Activated naive CD4-positive, alpha-beta T cell treated with anti-CD3 and anti-CD28 coated beads for 36 hours (primary cell): Measurements from ENCODE around the gene SET. TPM values are rescaled to one million over a fixed set of nuclear protein-coding genes. Genes with fewer than 3 reads are reported as not detected.

Experiments
- CTCF ChIA-PET: fragments of 350-600 bp; sonication (Branson Sonifier 250); formaldehyde crosslinking; loops from one replicate; lab custom pipeline; 2021; ENCODE audit warnings: antibody characterized with exemption; lab: Charles Lee
- DNase-seq: peaks from one replicate; pipeline ENCODE4 v3.0.0-alpha.2; 2020
- H3K27ac Mint-ChIP-seq: one replicate; pipeline ENCODE4 v1.8.0; 2021; ENCODE audit warnings: mild to moderate bottlenecking, mixed read lengths
- H3K27me3 Mint-ChIP-seq: one replicate; pipeline ENCODE4 v1.8.0; 2021; ENCODE audit warnings: low read depth, mixed read lengths
- H3K36me3 Mint-ChIP-seq: one replicate; pipeline ENCODE4 v1.8.0; 2021; ENCODE audit warnings: low read depth, mixed read lengths
- H3K4me1 Mint-ChIP-seq: one replicate; pipeline ENCODE4 v1.8.0; 2021; ENCODE audit warnings: low read depth, mixed read lengths
- H3K4me3 Mint-ChIP-seq: one replicate; pipeline ENCODE4 v1.8.0; 2021; ENCODE audit warnings: mild to moderate bottlenecking, moderate library complexity, mixed read lengths
- H3K9me3 Mint-ChIP-seq: one replicate; pipeline ENCODE4 v1.8.0; 2021; ENCODE audit warnings: mixed read lengths
- intact Hi-C: fragments of 100-400 bp; cut with micrococcal nuclease; formaldehyde crosslinking; loops from one replicate; pipeline ENCODE4 v1.15.1; 2023
- total RNA-seq, 2 experiments: library from RNA; stranded (reverse); gene quantifications; one replicate each; pipeline ENCODE4 v1.2.3, GENCODE V29; 2021

SET gene
- total RNA-seq, 2 experiments from 2014 or later = 669 to 771 TPM

GRCh38 chr9:128727640-128728248 is 38.7 kb downstream of the SET start:
- Mint-ChIP-seq H3K4me3 (no peak overlapping the region), H3K27me3 (no peaks in the 10 kb centered on the region), H3K27ac (no peak overlapping the region), H3K9me3 (no peaks in the 10 kb centered on the region), H3K36me3 (peaks cover 2% of the 10 kb centered on the region), H3K4me1 (peaks cover 21% of the 10 kb centered on the region)
- intact Hi-C loops = no loop called here
- no peak for DNase-seq
- CTCF ChIA-PET = no interaction called here

GRCh38 chr9:128728298-128728697 is 39.3 kb downstream of the SET start:
- CTCF ChIA-PET = interaction anchor here (0.7 kb wide), 1 partner anchor 15 kb away, joined by 3 read pairs; no protein-coding TSS in a partner anchor
- no peaks in the 10 kb centered on the region for H3K9me3 Mint-ChIP-seq
- H3K4me1 Mint-ChIP-seq = peaks cover 16% of the 10 kb centered on the region
- H3K4me3 Mint-ChIP-seq = no peak overlapping the region
- peaks cover 2% of the 10 kb centered on the region for H3K36me3 Mint-ChIP-seq
- no peak overlapping the region for H3K27ac Mint-ChIP-seq
- no peak for DNase-seq
- H3K27me3 Mint-ChIP-seq = no peaks in the 10 kb centered on the region
- intact Hi-C loops = no loop called here

GRCh38 chr9:128729302-128729701 is 40.3 kb downstream of the SET start:
- CTCF ChIA-PET = no interaction called here
- Mint-ChIP-seq H3K4me3 (no peak overlapping the region), H3K4me1 (peaks cover 11% of the 10 kb centered on the region), H3K27me3 (no peaks in the 10 kb centered on the region), H3K9me3 (no peaks in the 10 kb centered on the region), H3K36me3 (no peaks in the 10 kb centered on the region), H3K27ac (no peak overlapping the region)
- no peak for DNase-seq
- intact Hi-C loops = no loop called here

- intact Hi-C loops = no loop called here
- Mint-ChIP-seq H3K36me3 (no peaks in the 10 kb centered on the region), H3K9me3 (no peaks in the 10 kb centered on the region), H3K27ac (no peak overlapping the region), H3K4me3 (no peak overlapping the region), H3K4me1 (peaks cover 6% of the 10 kb centered on the region), H3K27me3 (no peaks in the 10 kb centered on the region)
- CTCF ChIA-PET = no interaction called here
- DNase-seq = no peak
Observed at GRCh38 chr9:128729766-128730517, 40.9 kb downstream of the SET start.

- intact Hi-C loops = no loop called here
- no peaks in the 10 kb centered on the region for H3K36me3 Mint-ChIP-seq
- H3K27ac Mint-ChIP-seq = no peak overlapping the region
- no peak overlapping the region for H3K4me3 Mint-ChIP-seq
- no peaks in the 10 kb centered on the region for H3K9me3 Mint-ChIP-seq
- DNase-seq = no peak
- no peaks in the 10 kb centered on the region for H3K27me3 Mint-ChIP-seq
- CTCF ChIA-PET = no interaction called here
- H3K4me1 Mint-ChIP-seq = peaks cover 2% of the 10 kb centered on the region
Observed at GRCh38 chr9:128731093-128731492, 42.1 kb downstream of the SET start.

GRCh38 chr9:128731691-128732090 is 42.7 kb downstream of the SET start:
- CTCF ChIA-PET = no interaction called here
- DNase-seq = no peak
- H3K4me1 Mint-ChIP-seq = peaks cover 2% of the 10 kb centered on the region
- no peaks in the 10 kb centered on the region for H3K27me3 Mint-ChIP-seq
- no peak overlapping the region for H3K4me3 Mint-ChIP-seq
- no peak overlapping the region for H3K27ac Mint-ChIP-seq
- intact Hi-C loops = no loop called here
- H3K36me3 Mint-ChIP-seq = no peaks in the 10 kb centered on the region
- no peaks in the 10 kb centered on the region for H3K9me3 Mint-ChIP-seq

GRCh38 chr9:128732576-128732975 is 43.6 kb downstream of the SET start:
- no peak for DNase-seq
- Mint-ChIP-seq H3K36me3 (no peaks in the 10 kb centered on the region), H3K4me3 (no peak overlapping the region), H3K27ac (no peak overlapping the region), H3K9me3 (no peaks in the 10 kb centered on the region), H3K4me1 (peaks cover under 1% of the 10 kb centered on the region), H3K27me3 (no peaks in the 10 kb centered on the region)
- CTCF ChIA-PET = interaction anchor here (1.5 kb wide), 1 partner anchor 8 kb away, joined by 3 read pairs; no protein-coding TSS in a partner anchor
- intact Hi-C loops = no loop called here

GRCh38 chr9:128733256-128733655 is 44.2 kb downstream of the SET start:
- no peak overlapping the region for H3K4me3 Mint-ChIP-seq
- H3K36me3 Mint-ChIP-seq = no peaks in the 10 kb centered on the region
- intact Hi-C loops = no loop called here

GRCh38 chr9:128735373-128735772 is 46.4 kb downstream of the SET start:
- Mint-ChIP-seq H3K36me3 (no peaks in the 10 kb centered on the region), H3K27ac (no peak overlapping the region), H3K9me3 (no peaks in the 10 kb centered on the region), H3K4me1 (no peaks in the 10 kb centered on the region), H3K27me3 (no peaks in the 10 kb centered on the region), H3K4me3 (no peak overlapping the region)
- CTCF ChIA-PET = interaction anchor here (0.9 kb wide), 1 partner anchor 153 kb away, joined by 5 read pairs; no protein-coding TSS in a partner anchor
- intact Hi-C loops = no loop called here
- DNase-seq = no peak

More at GRCh38 chr9:128733256-128733655, 44.2 kb downstream of the SET start:
- Mint-ChIP-seq H3K27ac (no peak overlapping the region), H3K27me3 (no peaks in the 10 kb centered on the region), H3K4me1 (no peaks in the 10 kb centered on the region), H3K9me3 (no peaks in the 10 kb centered on the region)
- CTCF ChIA-PET = interaction anchor here (1.1 to 1.5 kb wide), 3 partner anchors 8 to 196 kb away, joined by 3 read pairs; no protein-coding TSS in a partner anchor
- peak; percentile 53 for DNase-seq

GRCh38 chr9:128742401-128742800 is 53.4 kb downstream of the SET start:
- CTCF ChIA-PET = no interaction called here
- H3K4me1 Mint-ChIP-seq = no peaks in the 10 kb centered on the region

GRCh38 chr9:128743421-128743820 is 54.4 kb downstream of the SET start:
- H3K27ac Mint-ChIP-seq = no peak overlapping the region

More at GRCh38 chr9:128742401-128742800, 53.4 kb downstream of the SET start:
- H3K9me3 Mint-ChIP-seq = no peaks in the 10 kb centered on the region
- no peaks in the 10 kb centered on the region for H3K27me3 Mint-ChIP-seq
- H3K4me3 Mint-ChIP-seq = no peak overlapping the region
- H3K36me3 Mint-ChIP-seq = peaks cover 3% of the 10 kb centered on the region
- no peak for DNase-seq
- intact Hi-C loops = no loop called here
- no peak overlapping the region for H3K27ac Mint-ChIP-seq

More at GRCh38 chr9:128743421-128743820, 54.4 kb downstream of the SET start:
- H3K36me3 Mint-ChIP-seq = peaks cover 3% of the 10 kb centered on the region
- H3K27me3 Mint-ChIP-seq = no peaks in the 10 kb centered on the region
- no peaks in the 10 kb centered on the region for H3K4me1 Mint-ChIP-seq
- no peak overlapping the region for H3K4me3 Mint-ChIP-seq
- CTCF ChIA-PET = interaction anchor here (1.1 kb wide), 1 partner anchor 15 kb away, joined by 3 read pairs; no protein-coding TSS in a partner anchor
- no peaks in the 10 kb centered on the region for H3K9me3 Mint-ChIP-seq
- intact Hi-C loops = no loop called here
- no peak for DNase-seq
